MM.1S (cell line): ENCODE results near the gene ATAD3C.
A peak's percentile ranks its signal among the peaks of the same experiment; 100 is the strongest.
"Not testable (repeated sequence)": the region's sequence is repeated elsewhere in the genome, so short reads cannot be mapped to it uniquely, and the experiment has no call there.

ENCODE experiments used
- DNase-seq: peaks from one replicate; pipeline ENCODE4 v3.0.0-alpha.2; 2015
- H2AFZ ChIP-seq: fragments of 300-600 bp; sonication (generic); 2 replicates; pipeline ENCODE4 v1.6.0; 2016; ENCODE audit warnings: antibody characterized with exemption, low read length
- H3F3A ChIP-seq: fragments of 300-600 bp; sonication (generic); 2 replicates; pipeline ENCODE4 v1.6.1; 2016; ENCODE audit warnings: mild to moderate bottlenecking, antibody characterized with exemption, low read length, moderate library complexity, mixed read lengths; ENCODE audit not compliant: insufficient read depth
- H3K27ac ChIP-seq: fragments of 300-600 bp; sonication (generic); 2 replicates; pipeline ENCODE4 v1.5.1; 2016; ENCODE audit warnings: mild to moderate bottlenecking, low read length
- H3K27me3 ChIP-seq: fragments of 300-600 bp; sonication (generic); replicated peaks from 2 replicates; pipeline ENCODE4 v1.6.0; 2016; ENCODE audit warnings: low read length; ENCODE audit not compliant: insufficient read depth
- H3K36me3 ChIP-seq: fragments of 300-600 bp; sonication (generic); replicated peaks from 2 replicates; pipeline ENCODE4 v1.6.1; 2016; ENCODE audit warnings: mild to moderate bottlenecking, low read length, mixed read lengths; ENCODE audit not compliant: insufficient read depth
- H3K4me1 ChIP-seq: fragments of 300-600 bp; sonication (generic); 2 replicates; pipeline ENCODE4 v1.6.1; 2016; ENCODE audit warnings: low read length, mixed read lengths
- H3K4me2 ChIP-seq: fragments of 300-600 bp; sonication (generic); 2 replicates; pipeline ENCODE4 v1.6.0; 2016; ENCODE audit warnings: low read depth, low read length
- H3K4me3 ChIP-seq: fragments of 300-600 bp; sonication (generic); 2 replicates; pipeline ENCODE4 v1.5.1; 2016; ENCODE audit warnings: low read length, mixed read lengths
- H3K79me2 ChIP-seq: fragments of 300-600 bp; sonication (generic); 2 replicates; pipeline ENCODE4 v1.6.1; 2016; ENCODE audit warnings: mixed run types, low read length, mixed read lengths
- H3K9ac ChIP-seq: fragments of 300-600 bp; sonication (generic); 2 replicates; pipeline ENCODE4 v1.6.1; 2016; ENCODE audit warnings: low read length, mixed read lengths
- H3K9me2 ChIP-seq: fragments of 300-600 bp; sonication (generic); replicated peaks from 2 replicates; pipeline ENCODE4 v1.6.1; 2016; ENCODE audit warnings: mild to moderate bottlenecking, low read length, mixed read lengths; ENCODE audit not compliant: insufficient read depth
- H3K9me3 ChIP-seq: fragments of 300-600 bp; sonication (generic); replicated peaks from 2 replicates; pipeline ENCODE4 v1.6.1; 2016; ENCODE audit warnings: mild to moderate bottlenecking, low read length, mixed read lengths; ENCODE audit not compliant: insufficient read depth
- H4K20me1 ChIP-seq: fragments of 300-600 bp; sonication (generic); 2 replicates; pipeline ENCODE4 v1.6.1; 2016; ENCODE audit warnings: mild to moderate bottlenecking, low read length, moderate library complexity, mixed read lengths; ENCODE audit not compliant: insufficient read depth
- EZH2 ChIP-seq: fragments of 300-600 bp; sonication (generic); optimal IDR thresholded peaks from 2 replicates; pipeline ENCODE3; 2017; ENCODE audit warnings: low read depth, mild to moderate bottlenecking, antibody characterized with exemption, low read length, mixed read lengths
- EZH2phosphoT487 ChIP-seq: fragments of 300-600 bp; sonication (generic); IDR thresholded peaks from 2 replicates; pipeline ENCODE4 v1.6.1; 2018; ENCODE audit warnings: antibody characterized with exemption, low read length
- TF ChIP-seq, protein P1 (sequence below): fragments of 300-600 bp; sonication (generic); IDR thresholded peaks from 2 replicates; pipeline ENCODE4 v1.5.1; 2016; ENCODE audit warnings: antibody characterized with exemption, low read length, mixed read lengths

ATAD3C gene

DNA sequence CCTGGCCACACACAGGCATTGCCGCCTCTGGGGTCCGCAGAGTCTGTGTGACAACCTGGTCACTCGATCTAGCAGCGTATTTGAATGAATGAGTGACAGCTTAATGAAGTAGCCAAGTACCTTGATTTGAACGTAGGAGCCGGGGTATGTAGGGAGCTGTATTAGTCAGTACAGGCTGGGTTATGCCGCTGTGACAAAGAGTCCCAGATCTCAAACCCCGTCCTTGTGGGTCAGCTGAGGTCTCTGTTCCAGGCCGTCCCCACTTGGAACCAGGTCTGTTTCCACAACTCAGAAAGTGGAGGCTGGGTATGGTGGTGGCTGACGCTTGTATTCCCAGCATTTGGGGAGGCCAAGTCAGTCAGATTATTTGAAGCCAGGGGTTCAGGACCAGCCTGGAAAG is 42.1 kb downstream of the ATAD3C start:
- no peaks in the 10 kb centered on the region for H4K20me1 ChIP-seq
- H3K36me3 ChIP-seq: peaks cover 13% of the 10 kb centered on the region; the same call in 1 of the 2 replicates
- H3K9ac ChIP-seq: no peak overlapping the region
- DNase-seq: no peak
- no peak overlapping the region for H3K4me3 ChIP-seq
- H3K79me2 ChIP-seq: no peaks in the 10 kb centered on the region
- no peak overlapping the region for H2AFZ ChIP-seq
- no peaks in the 10 kb centered on the region for H3K9me3 ChIP-seq
- no peaks in the 10 kb centered on the region for H3K4me1 ChIP-seq
- H3F3A ChIP-seq: no peaks in the 10 kb centered on the region
- no peak for TF ChIP-seq EZH2
- TF ChIP-seq, protein P1, sequence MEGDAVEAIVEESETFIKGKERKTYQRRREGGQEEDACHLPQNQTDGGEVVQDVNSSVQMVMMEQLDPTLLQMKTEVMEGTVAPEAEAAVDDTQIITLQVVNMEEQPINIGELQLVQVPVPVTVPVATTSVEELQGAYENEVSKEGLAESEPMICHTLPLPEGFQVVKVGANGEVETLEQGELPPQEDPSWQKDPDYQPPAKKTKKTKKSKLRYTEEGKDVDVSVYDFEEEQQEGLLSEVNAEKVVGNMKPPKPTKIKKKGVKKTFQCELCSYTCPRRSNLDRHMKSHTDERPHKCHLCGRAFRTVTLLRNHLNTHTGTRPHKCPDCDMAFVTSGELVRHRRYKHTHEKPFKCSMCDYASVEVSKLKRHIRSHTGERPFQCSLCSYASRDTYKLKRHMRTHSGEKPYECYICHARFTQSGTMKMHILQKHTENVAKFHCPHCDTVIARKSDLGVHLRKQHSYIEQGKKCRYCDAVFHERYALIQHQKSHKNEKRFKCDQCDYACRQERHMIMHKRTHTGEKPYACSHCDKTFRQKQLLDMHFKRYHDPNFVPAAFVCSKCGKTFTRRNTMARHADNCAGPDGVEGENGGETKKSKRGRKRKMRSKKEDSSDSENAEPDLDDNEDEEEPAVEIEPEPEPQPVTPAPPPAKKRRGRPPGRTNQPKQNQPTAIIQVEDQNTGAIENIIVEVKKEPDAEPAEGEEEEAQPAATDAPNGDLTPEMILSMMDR: no peak
- TF ChIP-seq EZH2phosphoT487: no peak
- H3K9me2 ChIP-seq: no peaks in the 10 kb centered on the region
- no peak overlapping the region for H3K4me2 ChIP-seq
- no peaks in the 10 kb centered on the region for H3K27me3 ChIP-seq
- H3K27ac ChIP-seq: no peak overlapping the region

DNA sequence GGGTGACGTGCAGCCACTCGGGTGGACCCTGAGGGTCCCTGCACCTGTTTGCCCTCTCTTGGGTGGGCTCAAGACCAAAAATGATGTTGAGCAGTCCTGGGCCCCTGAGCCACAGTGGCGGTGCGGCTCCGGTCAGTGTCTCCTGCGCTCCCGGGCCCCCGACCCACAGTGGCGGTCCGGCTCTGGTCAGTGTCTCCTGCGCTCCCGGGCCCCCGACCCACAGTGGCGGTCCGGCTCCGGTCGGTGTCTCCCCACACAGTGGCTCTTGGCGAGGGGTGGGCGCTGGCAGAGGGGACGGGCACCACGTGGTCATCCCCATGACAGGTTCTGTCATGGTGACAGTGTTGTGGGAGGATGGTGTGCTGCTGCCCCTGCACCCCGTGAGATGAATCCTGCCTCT is 44.8 kb downstream of the ATAD3C start:
- H3K79me2 ChIP-seq, H3K27me3 ChIP-seq, DNase-seq, H3K4me3 ChIP-seq, H3K4me1 ChIP-seq, H3K9me3 ChIP-seq, H3K9me2 ChIP-seq, H3K4me2 ChIP-seq, H3K36me3 ChIP-seq, H3K9ac ChIP-seq, H2AFZ ChIP-seq, H3F3A ChIP-seq, H4K20me1 ChIP-seq, H3K27ac ChIP-seq: not testable (repeated sequence)

DNA sequence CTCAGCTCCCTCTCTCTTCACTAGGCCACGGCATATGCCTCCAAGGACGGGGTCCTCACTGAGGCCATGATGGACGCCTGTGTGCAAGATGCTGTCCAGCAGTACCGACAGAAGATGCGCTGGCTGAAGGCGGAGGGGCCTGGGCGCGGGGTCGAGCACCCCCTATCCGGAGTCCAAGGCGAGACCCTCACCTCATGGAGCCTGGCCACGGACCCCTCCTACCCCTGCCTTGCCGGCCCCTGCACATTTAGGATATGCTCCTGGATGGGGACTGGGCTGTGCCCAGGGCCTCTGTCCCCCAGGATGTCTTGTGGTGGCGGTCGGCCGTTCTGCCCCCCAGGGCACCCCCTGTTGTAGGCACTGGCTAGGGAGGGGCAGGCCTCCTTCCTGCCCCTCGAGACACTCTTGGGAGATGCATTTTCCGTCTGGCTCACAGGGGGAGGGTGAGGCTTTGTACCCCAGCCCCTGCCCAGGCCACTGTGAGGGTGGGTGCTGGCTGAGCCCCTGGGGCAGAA is 46.0 kb downstream of the ATAD3C start:
- H3K9me2 ChIP-seq, H3K27ac ChIP-seq, DNase-seq, H3K79me2 ChIP-seq, H3K9me3 ChIP-seq, H3F3A ChIP-seq, H3K36me3 ChIP-seq, H4K20me1 ChIP-seq, H2AFZ ChIP-seq, H3K9ac ChIP-seq, H3K4me1 ChIP-seq, H3K27me3 ChIP-seq, H3K4me2 ChIP-seq, H3K4me3 ChIP-seq: not testable (repeated sequence)

DNA sequence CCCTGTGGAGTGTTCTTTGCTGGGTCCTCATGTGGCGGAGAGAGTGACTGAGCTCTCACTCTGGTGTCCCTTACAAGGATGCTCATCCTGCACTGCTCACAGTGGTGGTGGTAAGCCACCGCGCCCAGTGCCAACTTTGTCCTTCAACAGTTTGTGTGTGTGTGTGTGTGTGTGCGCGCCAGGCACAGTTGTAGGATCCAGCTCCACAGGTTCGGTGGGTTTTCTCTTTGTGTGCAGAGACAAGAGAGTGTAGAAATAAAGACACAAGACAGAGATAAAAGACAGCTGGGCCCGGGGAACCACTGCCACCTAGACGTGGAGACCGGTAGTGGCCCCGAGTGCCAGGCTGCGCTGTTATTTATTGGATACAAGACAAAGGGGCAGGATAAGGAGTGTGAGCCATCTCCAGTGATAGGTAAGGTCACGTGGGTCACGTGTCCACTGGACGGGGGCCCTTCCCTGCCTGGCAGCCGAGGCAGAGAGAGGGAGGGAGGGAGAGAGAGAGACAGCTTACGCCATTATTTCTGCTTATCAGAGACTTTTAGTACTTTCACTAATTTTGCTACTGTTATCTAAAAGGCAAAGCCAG is 55.4 kb downstream of the ATAD3C start:
- H3K9me3 ChIP-seq, H3K79me2 ChIP-seq, H3K36me3 ChIP-seq, H3K9me2 ChIP-seq, H4K20me1 ChIP-seq, H3K4me1 ChIP-seq, H3K27me3 ChIP-seq: not testable (repeated sequence)
- peak overlapping the region; percentile 68; the same call in 1 of the 2 replicates for H3K27ac ChIP-seq
- H3F3A ChIP-seq: peaks cover 15% of the 10 kb centered on the region
- H3K4me2 ChIP-seq: peak overlapping the region; percentile 88
- TF ChIP-seq, protein P1: peak; percentile 52
- DNase-seq: peak; percentile 76
- peak overlapping the region; percentile 45 for H3K4me3 ChIP-seq
- H2AFZ ChIP-seq: peak overlapping the region; percentile 92
- peak overlapping the region; percentile 34; the same call in 1 of the 2 replicates for H3K9ac ChIP-seq

DNA sequence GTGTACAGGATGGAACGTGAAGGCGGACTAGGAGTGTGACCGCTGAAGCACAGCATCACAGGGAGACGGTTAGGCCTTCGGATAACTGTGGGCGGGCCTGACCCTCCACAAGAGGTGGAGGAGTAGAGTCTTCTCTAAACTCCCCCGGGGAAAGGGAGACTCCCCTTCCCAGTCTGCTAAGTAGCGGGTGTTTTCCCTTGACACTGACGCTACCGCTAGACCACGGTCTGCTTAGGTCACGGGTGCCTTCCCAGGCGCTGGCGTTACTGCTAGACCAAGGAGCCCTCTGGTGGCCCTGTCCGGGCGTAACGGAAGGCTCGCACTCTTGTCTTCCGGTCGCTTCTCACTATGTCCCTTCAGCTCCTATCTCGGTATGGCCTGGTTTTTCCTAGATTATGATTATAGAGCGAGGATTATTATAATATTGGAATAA is 55.9 kb downstream of the ATAD3C start:
- not testable (repeated sequence) for H3K27me3 ChIP-seq, H3K79me2 ChIP-seq, H2AFZ ChIP-seq, H3K4me1 ChIP-seq, H3K36me3 ChIP-seq, H4K20me1 ChIP-seq, H3K9me3 ChIP-seq, H3K9me2 ChIP-seq
- DNase-seq: peak; percentile 29
- Histone ChIP-seq H3K4me3 (peak overlapping the region; percentile 29; the same call in 1 of the 2 replicates), H3K27ac (peak overlapping the region; percentile 68; the same call in 1 of the 2 replicates), H3K9ac (peak overlapping the region; percentile 31; the same call in 1 of the 2 replicates), H3K4me2 (peak overlapping the region; percentile 45; the same call in 1 of the 2 replicates), H3F3A (peaks cover 16% of the 10 kb centered on the region)

DNA sequence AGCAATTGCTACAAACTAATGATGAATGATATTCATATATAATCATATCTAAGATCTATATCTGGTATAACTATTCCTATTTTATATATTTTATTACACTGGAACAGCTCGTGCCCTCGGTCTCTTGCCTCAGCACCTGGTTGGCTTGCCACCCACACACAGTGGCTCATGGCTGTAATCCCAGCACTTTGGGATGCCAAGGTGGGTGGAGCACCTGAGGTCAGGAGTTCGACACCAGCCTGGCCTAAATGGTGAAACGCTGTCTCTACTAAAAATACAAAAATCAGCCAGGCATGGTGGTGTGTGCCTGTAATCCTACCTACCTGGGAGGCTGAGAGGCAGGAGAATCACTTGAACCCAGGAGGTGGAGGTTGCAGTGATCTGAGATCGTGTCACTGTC is 56.3 kb downstream of the ATAD3C start:
- not testable (repeated sequence) for H3K9me2 ChIP-seq, H3K79me2 ChIP-seq, H3K36me3 ChIP-seq, H3K27ac ChIP-seq, DNase-seq, H3K9me3 ChIP-seq, H3K4me3 ChIP-seq, H3K4me1 ChIP-seq, H3K27me3 ChIP-seq, H4K20me1 ChIP-seq
- H3F3A ChIP-seq: peaks cover 18% of the 10 kb centered on the region
- peak overlapping the region; percentile 45; the same call in 1 of the 2 replicates for H3K4me2 ChIP-seq
- peak overlapping the region; percentile 58 for H2AFZ ChIP-seq
- peak overlapping the region; percentile 16; the same call in 1 of the 2 replicates for H3K9ac ChIP-seq
